ENCODE results near the gene MLH1.

The MLH1 gene

DNA sequence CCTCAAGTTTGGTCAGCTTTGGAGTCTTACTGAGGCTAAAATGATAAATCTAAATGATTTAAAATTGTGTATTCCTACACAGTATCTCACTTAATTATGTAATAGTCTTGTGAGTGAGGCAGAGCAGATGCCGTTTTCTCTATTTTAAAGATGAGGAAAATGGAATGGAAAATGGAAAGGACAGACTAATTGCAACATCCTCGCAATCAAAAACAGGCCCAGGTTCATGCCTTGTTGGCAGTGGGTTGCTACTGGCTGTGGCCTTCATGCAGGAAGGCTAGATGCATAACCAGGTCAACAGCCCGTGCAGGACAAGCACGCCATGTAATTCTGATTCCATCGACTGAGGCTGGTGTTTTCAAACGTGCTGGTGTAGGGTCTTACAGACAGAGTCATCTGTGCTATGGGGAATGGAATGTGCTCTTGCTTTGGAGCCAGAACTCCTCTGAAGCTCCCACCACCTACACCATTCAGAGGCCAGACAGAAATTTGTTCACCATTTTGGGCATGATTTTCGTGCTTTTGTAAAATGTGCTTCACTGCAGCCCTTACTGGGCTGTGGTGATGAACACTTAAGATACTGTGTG is 37.9 kb downstream of the MLH1 start:
- no peak overlapping the region for H3K9ac ChIP-seq (ENCODE audit: low read depth, low read length, poor library complexity)
- peaks cover 0 to 19% of the 10 kb centered on the region in 2 donors for H3K9me3 ChIP-seq (replicated peaks in 1 of 2; ENCODE audit: control insufficient read depth in 2 of 2, insufficient read depth in 1 of 2, low read depth in 1 of 2, low read length in 2 of 2)
- no peak overlapping the region for H2BK120ac ChIP-seq (ENCODE audit: low read depth, low read length)
- H2BK15ac ChIP-seq (ENCODE audit: low read length), result no peak overlapping the region
- no peaks in the 10 kb centered on the region for H3K79me1 ChIP-seq (ENCODE audit: low read depth, low read length)
- H2AK5ac ChIP-seq (ENCODE audit: low read depth, low read length), result no peak overlapping the region
- DNase-seq (ENCODE audit: low spot score), result no peak
- no peak overlapping the region for H3K4ac ChIP-seq (ENCODE audit: low read length)
- no peak overlapping the region for H2BK12ac ChIP-seq (ENCODE audit: low read length)
- H3K27me3 ChIP-seq (ENCODE audit: control insufficient read depth in 3 of 3, insufficient read depth in 3 of 3, low read depth in 1 of 3, low read length in 3 of 3), result no peaks in the 10 kb centered on the region
- no peak overlapping the region for H3K23ac ChIP-seq (ENCODE audit: low read depth, low read length, poor library complexity)
- no peak overlapping the region for H3K4me3 ChIP-seq (ENCODE audit: low read length in 2 of 2)
- H3K27ac ChIP-seq (replicated peaks; ENCODE audit: low read length), result no peak overlapping the region
- H4K8ac ChIP-seq (ENCODE audit: low read depth, low read length), result no peak overlapping the region
- H3K18ac ChIP-seq (ENCODE audit: low read length), result no peak overlapping the region
- no peak overlapping the region for H4K91ac ChIP-seq (ENCODE audit: low read depth, low read length, poor library complexity)
- no peak overlapping the region for H3K14ac ChIP-seq (ENCODE audit: low read length)
- peaks cover 20 to 100% of the 10 kb centered on the region in 2 donors for H3K36me3 ChIP-seq (replicated peaks in 1 of 2; ENCODE audit: control insufficient read depth in 2 of 2, insufficient read depth in 2 of 2, low read length in 2 of 2)
- H2BK5ac ChIP-seq (ENCODE audit: low read length), result no peak overlapping the region
- no peak overlapping the region for H2AFZ ChIP-seq (ENCODE audit: low read length)
- no CpG with 5 or more reads among the region's 7 CpGs for WGBS, 2 donors (ENCODE audit: extremely low coverage in 2 of 2, insufficient read length in 2 of 2, insufficient replicate concordance in 1 of 2)
- H3K4me1 ChIP-seq (ENCODE audit: control insufficient read depth in 2 of 2, insufficient read depth in 1 of 2, low read depth in 1 of 2, low read length in 2 of 2), result no peaks in the 10 kb centered on the region
- H3K4me2 ChIP-seq (ENCODE audit: insufficient read depth, low read length, poor library complexity, severe bottlenecking), result no peak overlapping the region

DNA sequence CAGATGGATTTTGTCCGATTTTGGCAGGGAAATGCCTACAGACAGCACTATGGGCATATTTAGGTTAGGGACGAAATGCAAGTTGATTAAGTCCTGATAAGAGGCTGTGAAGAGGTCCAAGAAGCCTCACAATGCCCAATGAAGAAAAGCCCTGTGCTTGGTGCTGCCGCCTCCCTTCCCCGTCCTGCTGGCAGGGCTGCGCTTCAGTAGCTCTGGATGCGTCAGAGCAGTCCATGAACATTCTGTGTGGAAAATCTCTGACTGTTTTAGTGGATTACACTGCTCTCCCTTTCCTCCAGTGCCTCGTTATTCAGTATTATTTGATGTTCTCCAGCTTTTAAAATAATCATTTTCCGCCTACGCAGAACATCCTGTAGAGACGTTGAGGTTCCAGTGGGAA is 39.6 kb downstream of the MLH1 start:
- H4K8ac ChIP-seq (ENCODE audit: low read depth, low read length), result no peak overlapping the region
- no peak overlapping the region for H2BK12ac ChIP-seq (ENCODE audit: low read length)
- H3K4me2 ChIP-seq (ENCODE audit: insufficient read depth, low read length, poor library complexity, severe bottlenecking), result no peak overlapping the region
- no peak overlapping the region for H3K9ac ChIP-seq (ENCODE audit: low read depth, low read length, poor library complexity)
- peaks cover 0 to 30% of the 10 kb centered on the region in 2 donors for H3K9me3 ChIP-seq (replicated peaks in 1 of 2; ENCODE audit: control insufficient read depth in 2 of 2, insufficient read depth in 1 of 2, low read depth in 1 of 2, low read length in 2 of 2)
- H3K14ac ChIP-seq (ENCODE audit: low read length), result no peak overlapping the region
- H3K79me1 ChIP-seq (ENCODE audit: low read depth, low read length), result no peaks in the 10 kb centered on the region
- H2BK15ac ChIP-seq (ENCODE audit: low read length), result no peak overlapping the region
- no peak overlapping the region for H2BK120ac ChIP-seq (ENCODE audit: low read depth, low read length)
- H3K18ac ChIP-seq (ENCODE audit: low read length), result no peak overlapping the region
- H3K4me1 ChIP-seq (ENCODE audit: control insufficient read depth in 2 of 2, insufficient read depth in 1 of 2, low read depth in 1 of 2, low read length in 2 of 2), result no peaks in the 10 kb centered on the region
- H3K4me3 ChIP-seq (ENCODE audit: low read length in 2 of 2), result no peak overlapping the region
- H3K27ac ChIP-seq (replicated peaks; ENCODE audit: low read length), result no peak overlapping the region
- H2AK5ac ChIP-seq (ENCODE audit: low read depth, low read length), result no peak overlapping the region
- H2AFZ ChIP-seq (ENCODE audit: low read length), result no peak overlapping the region
- DNase-seq (ENCODE audit: low spot score), result no peak
- H3K27me3 ChIP-seq (ENCODE audit: control insufficient read depth in 3 of 3, insufficient read depth in 3 of 3, low read depth in 1 of 3, low read length in 3 of 3), result no peaks in the 10 kb centered on the region
- WGBS, 2 donors (ENCODE audit: extremely low coverage in 2 of 2, insufficient read length in 2 of 2, insufficient replicate concordance in 1 of 2), result no CpG with 5 or more reads among the region's 10 CpGs
- no peak overlapping the region for H4K91ac ChIP-seq (ENCODE audit: low read depth, low read length, poor library complexity)
- peaks cover 16 to 100% of the 10 kb centered on the region in 2 donors for H3K36me3 ChIP-seq (replicated peaks in 1 of 2; ENCODE audit: control insufficient read depth in 2 of 2, insufficient read depth in 2 of 2, low read length in 2 of 2)
- no peak overlapping the region for H2BK5ac ChIP-seq (ENCODE audit: low read length)
- no peak overlapping the region for H3K4ac ChIP-seq (ENCODE audit: low read length)
- H3K23ac ChIP-seq (ENCODE audit: low read depth, low read length, poor library complexity), result no peak overlapping the region

DNA sequence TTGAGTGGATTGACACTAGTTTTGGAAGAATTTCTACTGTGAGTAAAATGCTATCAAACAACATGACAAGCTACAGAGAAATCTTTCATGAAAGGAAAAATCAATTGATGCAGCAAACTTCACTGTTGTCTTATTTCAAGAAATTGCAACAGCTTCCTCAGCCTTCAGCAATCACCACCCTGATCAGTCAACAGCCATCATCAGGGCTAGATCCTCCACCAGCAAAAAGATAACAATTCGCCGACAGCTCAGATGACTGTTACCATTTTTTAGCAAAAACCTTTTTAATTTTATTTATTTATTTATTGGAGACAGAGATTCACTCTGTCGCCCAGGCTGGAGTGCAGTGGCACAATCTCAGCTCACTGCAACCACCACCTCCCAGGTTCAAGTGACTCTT is 44.0 kb downstream of the MLH1 start:
- no peak overlapping the region for H3K27ac ChIP-seq (replicated peaks; ENCODE audit: low read length)
- H3K9ac ChIP-seq (ENCODE audit: low read depth, low read length, poor library complexity), result no peak overlapping the region
- no peaks in the 10 kb centered on the region for H3K4me1 ChIP-seq (ENCODE audit: control insufficient read depth in 2 of 2, insufficient read depth in 1 of 2, low read depth in 1 of 2, low read length in 2 of 2)
- H3K18ac ChIP-seq (ENCODE audit: low read length), result no peak overlapping the region
- no peak overlapping the region for H2AK5ac ChIP-seq (ENCODE audit: low read depth, low read length)
- H3K23ac ChIP-seq (ENCODE audit: low read depth, low read length, poor library complexity), result no peak overlapping the region
- H4K91ac ChIP-seq (ENCODE audit: low read depth, low read length, poor library complexity), result no peak overlapping the region
- no CpG with 5 or more reads among the region's 3 CpGs for WGBS, 2 donors (ENCODE audit: extremely low coverage in 2 of 2, insufficient read length in 2 of 2, insufficient replicate concordance in 1 of 2)
- H3K4me2 ChIP-seq (ENCODE audit: insufficient read depth, low read length, poor library complexity, severe bottlenecking), result no peak overlapping the region
- H3K4ac ChIP-seq (ENCODE audit: low read length), result no peak overlapping the region
- peaks cover 0 to 30% of the 10 kb centered on the region in 2 donors for H3K9me3 ChIP-seq (replicated peaks in 1 of 2; ENCODE audit: control insufficient read depth in 2 of 2, insufficient read depth in 1 of 2, low read depth in 1 of 2, low read length in 2 of 2)
- H3K36me3 ChIP-seq (replicated peaks in 1 of 2; ENCODE audit: control insufficient read depth in 2 of 2, insufficient read depth in 2 of 2, low read length in 2 of 2), result peaks cover 17 to 100% of the 10 kb centered on the region in 2 donors
- no peak overlapping the region for H4K8ac ChIP-seq (ENCODE audit: low read depth, low read length)
- H2BK15ac ChIP-seq (ENCODE audit: low read length), result no peak overlapping the region
- no peak overlapping the region for H3K14ac ChIP-seq (ENCODE audit: low read length)
- H2BK5ac ChIP-seq (ENCODE audit: low read length), result no peak overlapping the region
- H2BK12ac ChIP-seq (ENCODE audit: low read length), result no peak overlapping the region
- H3K79me1 ChIP-seq (ENCODE audit: low read depth, low read length), result no peaks in the 10 kb centered on the region
- no peak overlapping the region for H3K4me3 ChIP-seq (ENCODE audit: low read length in 2 of 2)
- no peak overlapping the region for H2AFZ ChIP-seq (ENCODE audit: low read length)
- DNase-seq (ENCODE audit: low spot score), result no peak
- no peak overlapping the region for H2BK120ac ChIP-seq (ENCODE audit: low read depth, low read length)
- H3K27me3 ChIP-seq (ENCODE audit: control insufficient read depth in 3 of 3, insufficient read depth in 3 of 3, low read depth in 1 of 3, low read length in 3 of 3), result no peaks in the 10 kb centered on the region

DNA sequence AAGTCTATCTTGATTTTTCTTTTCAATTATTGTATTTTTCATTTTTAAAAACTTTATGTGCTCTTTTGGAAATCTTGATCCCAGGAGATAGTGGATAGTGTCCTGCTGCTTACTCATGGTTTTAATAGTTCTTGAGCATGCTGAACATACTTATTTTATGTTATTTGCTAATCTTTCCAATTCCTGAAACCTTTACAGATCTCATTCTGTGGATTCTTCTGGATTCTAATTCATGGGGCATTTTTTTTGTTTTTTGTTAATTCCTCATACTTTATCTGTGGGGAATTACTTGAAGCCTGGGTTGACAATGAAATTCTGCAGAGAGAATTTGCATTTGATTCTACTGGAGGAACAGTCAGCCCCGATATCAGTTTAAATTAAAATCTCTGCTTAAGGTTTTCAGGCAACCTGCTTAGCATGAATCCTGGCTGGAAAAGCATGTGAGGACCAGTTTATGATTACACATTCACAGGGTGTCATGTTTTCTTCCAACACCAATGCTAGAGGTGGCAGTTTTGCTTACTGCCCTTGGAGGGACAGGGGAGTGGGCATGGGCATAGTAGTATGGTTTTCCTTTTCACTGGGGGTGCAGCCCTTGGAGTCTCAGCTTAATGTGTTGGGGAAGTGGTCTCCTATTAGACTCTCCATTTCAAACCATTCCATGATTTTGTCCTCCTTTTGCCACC is 46.0 kb downstream of the MLH1 start:
- Histone ChIP-seq H4K8ac (ENCODE audit: low read depth, low read length) (no peak overlapping the region), H2AK5ac (ENCODE audit: low read depth, low read length) (no peak overlapping the region), H3K4ac (ENCODE audit: low read length) (no peak overlapping the region), H2BK15ac (ENCODE audit: low read length) (no peak overlapping the region), H3K18ac (ENCODE audit: low read length) (no peak overlapping the region), H3K36me3 (replicated peaks in 1 of 2; ENCODE audit: control insufficient read depth in 2 of 2, insufficient read depth in 2 of 2, low read length in 2 of 2) (peaks cover 15 to 96% of the 10 kb centered on the region in 2 donors), H3K4me2 (ENCODE audit: insufficient read depth, low read length, poor library complexity, severe bottlenecking) (no peak overlapping the region), H3K4me1 (ENCODE audit: control insufficient read depth in 2 of 2, insufficient read depth in 1 of 2, low read depth in 1 of 2, low read length in 2 of 2) (no peaks in the 10 kb centered on the region), H3K9me3 (replicated peaks in 1 of 2; ENCODE audit: control insufficient read depth in 2 of 2, insufficient read depth in 1 of 2, low read depth in 1 of 2, low read length in 2 of 2) (peaks cover 0 to 27% of the 10 kb centered on the region in 2 donors), H3K23ac (ENCODE audit: low read depth, low read length, poor library complexity) (no peak overlapping the region), H3K9ac (ENCODE audit: low read depth, low read length, poor library complexity) (no peak overlapping the region), H3K79me1 (ENCODE audit: low read depth, low read length) (no peaks in the 10 kb centered on the region), H4K91ac (ENCODE audit: low read depth, low read length, poor library complexity) (no peak overlapping the region), H2BK5ac (ENCODE audit: low read length) (no peak overlapping the region), H3K14ac (ENCODE audit: low read length) (no peak overlapping the region), H3K27me3 (ENCODE audit: control insufficient read depth in 3 of 3, insufficient read depth in 3 of 3, low read depth in 1 of 3, low read length in 3 of 3) (no peaks in the 10 kb centered on the region), H2BK120ac (ENCODE audit: low read depth, low read length) (no peak overlapping the region), H2BK12ac (ENCODE audit: low read length) (no peak overlapping the region), H2AFZ (ENCODE audit: low read length) (no peak overlapping the region), H3K4me3 (ENCODE audit: low read length in 2 of 2) (no peak overlapping the region), H3K27ac (replicated peaks; ENCODE audit: low read length) (no peak overlapping the region)
- no CpG with 5 or more reads among the region's 1 CpG for WGBS, 2 donors (ENCODE audit: extremely low coverage in 2 of 2, insufficient read length in 2 of 2, insufficient replicate concordance in 1 of 2)
- DNase-seq (ENCODE audit: low spot score), result no peak

Data from neuronal stem cell (in vitro differentiated cells).